GM23338 (cell line): ENCODE measurements around the gene F12. TPM values are rescaled to one million over a fixed set of nuclear protein-coding genes. Genes with fewer than 3 reads are reported as not detected.
"Not testable (repeated sequence)": the region's sequence is repeated elsewhere in the genome, so short reads cannot be mapped to it uniquely, and the experiment has no call there.

Experiments
- ATAC-seq: fragments of 200-7000 bp; cut with Tn5 transposase; 3 replicates; pipeline ENCODE4 v1.9.1; 2020
- DNase-seq: peaks from one replicate; pipeline ENCODE4 v3.0.0-alpha.2; 2015; ENCODE audit warnings: low spot score
- H2AFZ ChIP-seq: fragments of 200-600 bp; sonication (generic); 2 replicates; pipeline ENCODE4 v1.8.0; 2016; ENCODE audit warnings: antibody characterized with exemption, mild to moderate bottlenecking, moderate library complexity
- H3F3A ChIP-seq: fragments of 200-600 bp; sonication (generic); replicated peaks from 2 replicates; pipeline ENCODE4 v1.8.0; 2017; ENCODE audit warnings: antibody characterized with exemption, mixed run types, low read depth
- H3K27ac ChIP-seq: fragments of 200-600 bp; sonication (generic); 2 replicates; pipeline ENCODE4 v1.6.1; 2016; ENCODE audit warnings: low read depth
- H3K27me3 ChIP-seq: fragments of 200-600 bp; sonication (generic); 2 replicates; pipeline ENCODE4 v1.8.0; 2016; ENCODE audit warnings: mild to moderate bottlenecking, mixed run types, moderate library complexity; ENCODE audit not compliant: insufficient read depth
- H3K36me3 ChIP-seq: fragments of 200-600 bp; sonication (generic); 2 replicates; pipeline ENCODE4 v1.8.0; 2016; ENCODE audit warnings: mild to moderate bottlenecking; ENCODE audit not compliant: insufficient read depth
- H3K4me1 ChIP-seq: fragments of 200-600 bp; sonication (generic); 2 replicates; pipeline ENCODE4 v1.8.0; 2016; ENCODE audit warnings: mild to moderate bottlenecking, moderate library complexity; ENCODE audit not compliant: insufficient read depth
- H3K4me2 ChIP-seq: fragments of 200-600 bp; sonication (generic); 2 replicates; pipeline ENCODE4 v1.7.1; 2017; ENCODE audit warnings: mixed run types
- H3K4me3 ChIP-seq: fragments of 200-600 bp; sonication (generic); 2 replicates; pipeline ENCODE4 v1.6.1; 2016; ENCODE audit warnings: mixed run types
- H3K79me2 ChIP-seq: fragments of 200-600 bp; sonication (generic); replicated peaks from 2 replicates; pipeline ENCODE4 v1.8.0; 2017; ENCODE audit warnings: mild to moderate bottlenecking; ENCODE audit not compliant: insufficient read depth
- H3K9me2 ChIP-seq: fragments of 200-600 bp; sonication (generic); 2 replicates; pipeline ENCODE4 v1.8.0; 2017; ENCODE audit not compliant: insufficient read depth
- H4K20me1 ChIP-seq: fragments of 200-600 bp; sonication (generic); replicated peaks from 2 replicates; pipeline ENCODE4 v1.8.0; 2017; ENCODE audit warnings: mild to moderate bottlenecking; ENCODE audit not compliant: insufficient read depth
- H3K27ac Mint-ChIP-seq: 2 replicates; pipeline ENCODE4 v1.8.0; 2020; ENCODE audit warnings: inconsistent platforms, mild to moderate bottlenecking, moderate library complexity, mixed read lengths
- H3K27me3 Mint-ChIP-seq: 3 replicates; pipeline ENCODE4 v1.8.0; 2022; ENCODE audit warnings: low read depth, mild to moderate bottlenecking, moderate library complexity, mixed read lengths, inconsistent platforms; ENCODE audit not compliant: insufficient read depth, poor library complexity
- H3K36me3 Mint-ChIP-seq: 3 replicates; pipeline ENCODE4 v1.8.0; 2021; ENCODE audit warnings: low read depth, mild to moderate bottlenecking, inconsistent platforms, moderate library complexity, mixed read lengths
- H3K4me1 Mint-ChIP-seq: 3 replicates; pipeline ENCODE4 v1.8.0; 2020; ENCODE audit warnings: mild to moderate bottlenecking, inconsistent platforms, mixed read lengths
- H3K4me3 Mint-ChIP-seq: 3 replicates; pipeline ENCODE4 v1.8.0; 2021; ENCODE audit warnings: moderate library complexity, mild to moderate bottlenecking, inconsistent platforms, mixed read lengths
- H3K9me3 Mint-ChIP-seq: 3 replicates; pipeline ENCODE4 v1.8.0; 2020; ENCODE audit warnings: moderate library complexity, mild to moderate bottlenecking, inconsistent platforms, mixed read lengths
- CTCF ChIP-seq, 2 experiments: fragments of 200-600 bp in 1 of 2; sonication (generic) in 1 of 2; conservative IDR thresholded peaks; 2 replicates each; pipeline versions ENCODE4 v1.5.1 to v1.6.1; 2016 to 2017; ENCODE audit warnings: antibody characterized with exemption in 2 of 2, low read depth in 2 of 2, mild to moderate bottlenecking in 2 of 2, moderate library complexity in 1 of 2
- ETS1 ChIP-seq: IDR thresholded peaks from 2 replicates; pipeline ENCODE4 v1.6.1; 2016; ENCODE audit warnings: antibody characterized with exemption
- EZH2phosphoT487 ChIP-seq: fragments of 200-600 bp; sonication (generic); IDR thresholded peaks from one replicate; pipeline ENCODE4 v1.8.1; 2018; ENCODE audit warnings: antibody characterized with exemption; ENCODE audit not compliant: unreplicated experiment
- REST ChIP-seq: IDR thresholded peaks from one replicate; pipeline ENCODE4 v1.6.1; 2018; ENCODE audit warnings: antibody characterized with exemption; ENCODE audit not compliant: unreplicated experiment
- ZNF114 ChIP-seq: fragments of 250-450 bp; sonication (Bioruptor Pico); IDR thresholded peaks from 2 replicates; pipeline ENCODE4 v1.5.0; 2020; ENCODE audit warnings: mild to moderate bottlenecking, moderate library complexity
- ZNF331 ChIP-seq: fragments of 250-450 bp; sonication (Bioruptor Pico); IDR thresholded peaks from 2 replicates; pipeline ENCODE4 v1.5.0; 2020; ENCODE audit warnings: low read depth, mild to moderate bottlenecking, moderate library complexity
- polyA plus RNA-seq: library from polyadenylated mRNA; unstranded; fragments of >200 nt; fragmentation: Nextera tagmentation; extraction: Ambion mirVana; gene quantifications from 2 replicates; pipeline ENCODE4 v1.2.1, GENCODE V29; 2016
- total RNA-seq: library from RNA; depleted of rRNA; stranded (reverse); fragments of >200 nt; shearing (Covaris generic); gene quantifications from 2 replicates; pipeline ENCODE4 v1.2.3, GENCODE V29; 2014

F12 gene
- total and polyA plus RNA-seq, 2 experiments from 2014 or later = 2.9 to 8.0 TPM

- TF ChIP-seq CTCF (conservative IDR thresholded peaks at IDR 0.05; ENCODE audit: low read depth in 2 of 2) (no peak), REST (no peak), ETS1 (no peak), EZH2phosphoT487 (no peak), ZNF331 (no peak), ZNF114 (CRISPR knock-in tag) (no peak)
Observed at GRCh38 chr5:177361418-177362291, 47.7 kb downstream of the F12 start (continued).

GRCh38 chr5:177360740-177361139 lies 48.6 kb downstream of the F12 start:
- not testable (repeated sequence) for H3K4me3 ChIP-seq, H3K4me3 Mint-ChIP-seq, ATAC-seq, H3K36me3 Mint-ChIP-seq, H3K27me3 ChIP-seq, H3K9me3 Mint-ChIP-seq, H3K4me2 ChIP-seq, H3K36me3 ChIP-seq, H3K79me2 ChIP-seq, H3K27ac Mint-ChIP-seq, H2AFZ ChIP-seq, DNase-seq, H3K27ac ChIP-seq, H4K20me1 ChIP-seq, H3K9me2 ChIP-seq
- H3F3A ChIP-seq = peaks cover 14% of the 10 kb centered on the region; the same call in 1 of the 2 replicates
- peaks cover 26% of the 10 kb centered on the region for H3K4me1 ChIP-seq
- Mint-ChIP-seq H3K27me3 (peaks cover 19% of the 10 kb centered on the region), H3K4me1 (peaks cover 28% of the 10 kb centered on the region)
